ENCODE measurements around the gene RPS6KL1. TPM values are rescaled to one million over a fixed set of nuclear protein-coding genes. Genes with fewer than 3 reads are reported as not detected.

RPS6KL1 gene
- total RNA-seq = 20.5 TPM
- long read RNA-seq, transcript RPS6KL1-216 (12 exons, 2,425 nt) = major isoform, 8 of 36 reads
- long read RNA-seq, partial matches to known transcripts = 6 of 36 reads
- long read RNA-seq, other reads (novel, unspliced or antisense) = 22 of 36 reads

- Histone ChIP-seq H3K9me3 (replicated peaks) (no peaks in the 10 kb centered on the region), H3K4me1 (peaks cover 29% of the 10 kb centered on the region), H3K27me3 (ENCODE audit: low read depth) (no peaks in the 10 kb centered on the region), H3K36me3 (no peaks in the 10 kb centered on the region), H3K4me3 (peak within 1 kb of the TSS; percentile 84), H3K27ac (replicated peaks) (peak within 1 kb of the TSS; percentile 80)
- intact Hi-C loops (cut with micrococcal nuclease) = no loop called here
- no peak for TF ChIP-seq CTCF (IDR thresholded peaks at IDR 0.05; ENCODE audit: borderline replicate concordance)
- peak; percentile 85 for DNase-seq
Measured at GRCh38 chr14:74922752-74923401, at the start of gene RPS6KL1. RPS6KL1 (minus strand) TSS chr14:74923260; CDS start chr14:74921541, 1,719 bp downstream.

- Histone ChIP-seq H3K36me3 (no peaks in the 10 kb centered on the region), H3K4me3 (no peak overlapping the region), H3K4me1 (peaks cover 38% of the 10 kb centered on the region), H3K9me3 (replicated peaks) (no peaks in the 10 kb centered on the region), H3K27me3 (ENCODE audit: low read depth) (no peaks in the 10 kb centered on the region), H3K27ac (replicated peaks) (no peak overlapping the region)
- TF ChIP-seq CTCF (IDR thresholded peaks at IDR 0.05; ENCODE audit: borderline replicate concordance) = no peak
- DNase-seq = no peak
- intact Hi-C loops (cut with micrococcal nuclease) = no loop called here
Measured at GRCh38 chr14:74968811-74969210, 45.8 kb upstream of the RPS6KL1 start.

- no peaks in the 10 kb centered on the region for H3K27me3 ChIP-seq (ENCODE audit: low read depth)
- peak overlapping the region; percentile 52 for H3K27ac ChIP-seq (replicated peaks)
- H3K9me3 ChIP-seq (replicated peaks) = no peaks in the 10 kb centered on the region
- peaks cover 32% of the 10 kb centered on the region for H3K4me1 ChIP-seq
- DNase-seq = no peak
- no peak for TF ChIP-seq CTCF (IDR thresholded peaks at IDR 0.05; ENCODE audit: borderline replicate concordance)
- intact Hi-C loops (cut with micrococcal nuclease) = no loop called here
- no peak overlapping the region for H3K4me3 ChIP-seq
- no peaks in the 10 kb centered on the region for H3K36me3 ChIP-seq
Measured at GRCh38 chr14:74965486-74966153, 42.6 kb upstream of the RPS6KL1 start.

GRCh38 chr14:74964787-74965485, 41.9 kb upstream of the RPS6KL1 start:
- no peak overlapping the region for H3K4me3 ChIP-seq
- no peak for TF ChIP-seq CTCF (IDR thresholded peaks at IDR 0.05; ENCODE audit: borderline replicate concordance)
- no peaks in the 10 kb centered on the region for H3K27me3 ChIP-seq (ENCODE audit: low read depth)
- peak overlapping the region; percentile 52 for H3K27ac ChIP-seq (replicated peaks)
- H3K36me3 ChIP-seq = no peaks in the 10 kb centered on the region
- DNase-seq = no peak
- intact Hi-C loops (cut with micrococcal nuclease) = no loop called here
- H3K4me1 ChIP-seq = peaks cover 32% of the 10 kb centered on the region
- no peaks in the 10 kb centered on the region for H3K9me3 ChIP-seq (replicated peaks)

GRCh38 chr14:74963705-74964271, 40.7 kb upstream of the RPS6KL1 start:
- no peaks in the 10 kb centered on the region for H3K36me3 ChIP-seq
- peaks cover 32% of the 10 kb centered on the region for H3K4me1 ChIP-seq
- no peak overlapping the region for H3K4me3 ChIP-seq
- no peaks in the 10 kb centered on the region for H3K27me3 ChIP-seq (ENCODE audit: low read depth)
- H3K9me3 ChIP-seq (replicated peaks) = no peaks in the 10 kb centered on the region
- intact Hi-C loops (cut with micrococcal nuclease) = no loop called here
- DNase-seq = no peak
- no peak for TF ChIP-seq CTCF (IDR thresholded peaks at IDR 0.05; ENCODE audit: borderline replicate concordance)
- no peak overlapping the region for H3K27ac ChIP-seq (replicated peaks)

All from left ventricle myocardium inferior (tissue), 1 donor.